H1 (cell line): ENCODE measurements around the gene ERAS. TPM values are rescaled to one million over a fixed set of nuclear protein-coding genes. Genes with fewer than 3 reads are reported as not detected.
A peak's percentile ranks its signal among the peaks of the same experiment; 100 is the strongest.

Source experiments
- CTCF ChIA-PET: fragments of 300-600 bp; sonication (Branson Sonifier 250); formaldehyde crosslinking; loops from one replicate; lab custom pipeline; 2021; ENCODE audit not compliant: partially characterized antibody; lab: Charles Lee
- POLR2A ChIA-PET: fragments of 300-600 bp; sonication (Branson Sonifier 250); formaldehyde crosslinking; loops from one replicate; lab custom pipeline; 2021; ENCODE audit warnings: inconsistent platforms; ENCODE audit not compliant: partially characterized antibody; lab: Charles Lee
- DNase-seq, 2 experiments: peaks; one replicate each; pipeline versions ENCODE4 v3.0.0 to v3.0.0-alpha.2; 2010 to 2022; ENCODE audit warnings: low spot score in 2 of 2, low read depth in 1 of 2, mixed read lengths in 1 of 2
- FAIRE-seq: peaks from 2 replicates; lab custom pipeline; 2011; peaks lifted over from hg19 to GRCh38; lab: Jason Lieb, UNC
- H2AFZ ChIP-seq: 2 replicates; pipeline ENCODE4 v1.8.1; 2012; ENCODE audit warnings: low read length, inconsistent platforms
- H2AK5ac ChIP-seq: 2 replicates; pipeline ENCODE4 v1.6.1; 2013; ENCODE audit warnings: low read depth, low read length
- H2BK120ac ChIP-seq: replicated peaks from 2 replicates; pipeline ENCODE3; 2013; ENCODE audit warnings: low read depth, low read length, inconsistent platforms
- H2BK12ac ChIP-seq: 2 replicates; pipeline ENCODE4 v1.6.1; 2013; ENCODE audit warnings: low read depth, low read length
- H2BK15ac ChIP-seq: 2 replicates; pipeline ENCODE4 v1.6.1; 2013; ENCODE audit warnings: low read length
- H2BK20ac ChIP-seq: 2 replicates; pipeline ENCODE4 v1.6.1; 2013; ENCODE audit warnings: low read length
- H2BK5ac ChIP-seq: 2 replicates; pipeline ENCODE4 v1.6.1; 2013; ENCODE audit warnings: low read depth, low read length
- H3K14ac ChIP-seq: 2 replicates; pipeline ENCODE4 v1.6.1; 2013; ENCODE audit warnings: inconsistent platforms; ENCODE audit not compliant: insufficient read length
- H3K18ac ChIP-seq: 2 replicates; pipeline ENCODE4 v1.6.1; 2013; ENCODE audit warnings: low read length; ENCODE audit errors: extremely low read depth
- H3K23ac ChIP-seq: 2 replicates; pipeline ENCODE4 v1.6.1; 2013; ENCODE audit warnings: inconsistent platforms; ENCODE audit not compliant: insufficient read length
- H3K23me2 ChIP-seq: 2 replicates; pipeline ENCODE4 v1.6.1; 2013; ENCODE audit warnings: low read depth, low read length
- H3K27ac ChIP-seq: 2 replicates; pipeline ENCODE4 v1.6.1; 2011; ENCODE audit warnings: low read depth, low read length, inconsistent platforms
- H3K27me3 ChIP-seq, 4 experiments: replicated peaks in 1 of 4; 1 replicate in 1 of 4; 2 replicates in 3 of 4; pipeline versions ENCODE4 v1.6.1 to v1.8.1; 2011 to 2013; ENCODE audit warnings: low read length in 3 of 4, mild to moderate bottlenecking in 3 of 4, inconsistent platforms in 2 of 4, mixed read lengths in 2 of 4, moderate library complexity in 1 of 4; ENCODE audit not compliant: control insufficient read depth in 3 of 4, insufficient read depth in 3 of 4; ENCODE audit errors: extremely low read depth in 1 of 4
- H3K36me3 ChIP-seq, 4 experiments: 2 replicates each; pipeline versions ENCODE4 v1.6.1 to v1.8.1; 2011 to 2013; ENCODE audit warnings: mild to moderate bottlenecking in 4 of 4, low read length in 3 of 4, moderate library complexity in 2 of 4, control low read depth in 1 of 4, inconsistent platforms in 1 of 4; ENCODE audit not compliant: insufficient read depth in 4 of 4, control insufficient read depth in 2 of 4
- H3K4ac ChIP-seq: replicated peaks from 2 replicates; pipeline ENCODE3; 2013; ENCODE audit warnings: low read length, low read depth, mixed read lengths, inconsistent platforms; ENCODE audit not compliant: insufficient read length
- H3K4me1 ChIP-seq, 4 experiments: replicated peaks in 1 of 4; 1 replicate in 1 of 4; 2 replicates in 3 of 4; pipeline versions ENCODE4 v1.6.1 to v1.8.1; 2011 to 2013; ENCODE audit warnings: low read length in 3 of 4, inconsistent platforms in 2 of 4, mixed read lengths in 1 of 4; ENCODE audit not compliant: insufficient read depth in 4 of 4, control insufficient read depth in 3 of 4
- H3K4me2 ChIP-seq, 2 experiments: 2 replicates each; pipeline versions ENCODE4 v1.6.1 to v1.8.1; 2011 to 2013; ENCODE audit warnings: low read depth in 2 of 2, low read length in 2 of 2, control low read depth in 1 of 2, inconsistent platforms in 1 of 2, mild to moderate bottlenecking in 1 of 2; ENCODE audit not compliant: insufficient read depth in 1 of 2
- H3K4me3 ChIP-seq, 4 experiments: fragments of 200-600, 300-600 bp in 1 of 4; sonication (generic), shearing (Covaris generic), sonication (Bioruptor Twin) in 1 of 4; 2 replicates each; pipeline versions ENCODE4 v1.5.1 to v1.8.1; 2011 to 2016; ENCODE audit warnings: low read length in 4 of 4, low read depth in 3 of 4, control low read depth in 2 of 4, inconsistent platforms in 2 of 4, mild to moderate bottlenecking in 2 of 4, mixed read lengths in 1 of 4, moderate library complexity in 1 of 4; ENCODE audit not compliant: insufficient read depth in 2 of 4; ENCODE audit errors: extremely low read depth in 1 of 4
- H3K56ac ChIP-seq: replicated peaks from 2 replicates; pipeline ENCODE3; 2013; ENCODE audit warnings: low read depth, mild to moderate bottlenecking, mixed read lengths, low read length, inconsistent platforms; ENCODE audit not compliant: insufficient read length
- H3K79me1 ChIP-seq: 2 replicates; pipeline ENCODE4 v1.6.1; 2013; ENCODE audit warnings: low read depth, low read length, control low read depth
- H3K79me2 ChIP-seq, 2 experiments: 2 replicates each; pipeline versions ENCODE4 v1.6.1 to v1.8.1; 2012 to 2013; ENCODE audit warnings: low read length in 2 of 2, mild to moderate bottlenecking in 2 of 2, inconsistent platforms in 1 of 2; ENCODE audit not compliant: insufficient read depth in 2 of 2, control insufficient read depth in 1 of 2
- H3K9ac ChIP-seq, 4 experiments: replicated peaks in 1 of 4; 1 replicate in 1 of 4; 2 replicates in 3 of 4; pipeline versions ENCODE4 v1.6.1 to v1.8.1; 2011 to 2013; ENCODE audit warnings: low read depth in 3 of 4, low read length in 3 of 4, control low read depth in 2 of 4, mild to moderate bottlenecking in 2 of 4, moderate library complexity in 2 of 4, inconsistent platforms in 1 of 4; ENCODE audit errors: extremely low read depth in 1 of 4
- H3K9me3 ChIP-seq, 2 experiments: 2 replicates each; pipeline versions ENCODE4 v1.6.1 to v1.8.1; 2012 to 2013; ENCODE audit warnings: mild to moderate bottlenecking in 2 of 2, moderate library complexity in 2 of 2, control low read depth in 1 of 2, inconsistent platforms in 1 of 2, low read depth in 1 of 2, low read length in 1 of 2, mixed read lengths in 1 of 2; ENCODE audit not compliant: insufficient read depth in 2 of 2
- H4K20me1 ChIP-seq, 2 experiments: replicated peaks in 1 of 2; 2 replicates each; pipeline versions ENCODE3 to v1.8.1; 2011 to 2013; ENCODE audit warnings: inconsistent platforms in 2 of 2, low read length in 2 of 2, mild to moderate bottlenecking in 1 of 2; ENCODE audit not compliant: insufficient read depth in 2 of 2, control insufficient read depth in 1 of 2
- H4K5ac ChIP-seq: 2 replicates; pipeline ENCODE4 v1.6.1; 2013; ENCODE audit warnings: low read length, low read depth, mixed read lengths, inconsistent platforms; ENCODE audit not compliant: insufficient read length
- H4K8ac ChIP-seq: 2 replicates; pipeline ENCODE4 v1.8.0; 2013; ENCODE audit warnings: mild to moderate bottlenecking, moderate library complexity, low read length, inconsistent platforms; ENCODE audit not compliant: insufficient read depth; ENCODE audit errors: extremely low read depth
- H4K91ac ChIP-seq: replicated peaks from 2 replicates; pipeline ENCODE3; 2013; ENCODE audit warnings: low read length, mixed read lengths, inconsistent platforms; ENCODE audit not compliant: insufficient read length
- BACH1 ChIP-seq: IDR thresholded peaks from 2 replicates; pipeline ENCODE4 v1.6.1; 2012; ENCODE audit warnings: low read length, improper control_type of control experiment
- CTCF ChIP-seq, 3 experiments: IDR thresholded peaks; 1 replicate in 2 of 3; 2 replicates in 1 of 3; pipeline versions ENCODE4 v1.5.1 to v1.6.1; 2011; ENCODE audit warnings: low read length in 3 of 3, mild to moderate bottlenecking in 3 of 3, inconsistent platforms in 2 of 3, low read depth in 1 of 3, moderate library complexity in 1 of 3; ENCODE audit not compliant: insufficient read depth in 1 of 3; ENCODE audit errors: control extremely low read depth in 1 of 3
- KDM4A ChIP-seq: IDR thresholded peaks from one replicate; pipeline ENCODE4 v1.7.1; 2012; ENCODE audit warnings: low read depth, mild to moderate bottlenecking, moderate library complexity, low read length, inconsistent platforms; ENCODE audit not compliant: severe bottlenecking
- SIX5 ChIP-seq: IDR thresholded peaks from 2 replicates; pipeline ENCODE4 v1.6.1; 2011; ENCODE audit warnings: mild to moderate bottlenecking, low read depth, low read length
- WGBS, 2 experiments: shearing (Covaris generic) in 1 of 2; methylation state at CpG; one replicate each; pipeline versions ENCODE4 v1.1.6 to v1.1.7; 2013 to 2015; ENCODE audit warnings: low lambda C conversion rate in 2 of 2, mixed read lengths in 2 of 2, inconsistent platforms in 1 of 2, low coverage in 1 of 2, missing lambda C conversion rate in 1 of 2; ENCODE audit not compliant: insufficient replicate concordance in 2 of 2, insufficient coverage in 1 of 2, insufficient read length in 1 of 2; ENCODE audit errors: extremely low coverage in 1 of 2, missing lambda C conversion rate in 1 of 2; 5-methylcytosine and 5-hydroxymethylcytosine counted together
- polyA plus RNA-seq, 7 experiments: library from polyadenylated mRNA; depleted of rRNA in 3 of 7; stranded (reverse) in 5 of 7; unstranded in 2 of 7; fragments of >200 nt in 5 of 7; fragments of 200-250 nt in 2 of 7; gene quantifications; 1 replicate in 5 of 7; 2 replicates in 1 of 7; 4 replicates in 1 of 7; pipeline versions ENCODE4 v1.2.1 to v1.2.3, GENCODE V29; 2011 to 2013; ENCODE audit warnings: missing spikeins in 2 of 7, mixed read lengths in 2 of 7
- total RNA-seq: library from RNA; stranded (reverse); fragmentation: NEBNext Ultra II Directional; extraction: Animal tissue kit (Norgen Biotek cat#: 25700); gene quantifications from 2 replicates; pipeline ENCODE4 v1.2.1, GENCODE V29; 2021

The ERAS gene
- total and polyA plus RNA-seq, 2 of the 8 experiments (the other 6 are each of a cell fraction or from before 2014, with no cell fraction given), result 0.70 TPM; not detected in 1

GRCh38 chrX:48776818-48777439 lies 49.4 kb upstream of the ERAS start:
- Histone ChIP-seq H3K9me3 (no peaks in the 10 kb centered on the region), H4K5ac (no peak overlapping the region), H3K14ac (no peak overlapping the region), H4K20me1 (no peaks in the 10 kb centered on the region), H3K27ac (no peak overlapping the region), H3K79me1 (no peaks in the 10 kb centered on the region), H2BK15ac (no peak overlapping the region), H3K56ac (no peak overlapping the region), H4K91ac (no peak overlapping the region), H3K4me1 (no peaks in the 10 kb centered on the region), H3K23ac (no peak overlapping the region), H2BK12ac (no peak overlapping the region), H3K18ac (no peak overlapping the region), H2AFZ (no peak overlapping the region), H4K8ac (no peak overlapping the region), H3K4me3 (no peak overlapping the region), H3K9ac (no peak overlapping the region), H2BK5ac (no peak overlapping the region), H3K27me3 (no peaks in the 10 kb centered on the region), H3K79me2 (no peaks in the 10 kb centered on the region), H2BK20ac (no peak overlapping the region), H3K36me3 (no peaks in the 10 kb centered on the region), H3K23me2 (no peaks in the 10 kb centered on the region), H3K4ac (no peak overlapping the region), H3K4me2 (no peak overlapping the region), H2BK120ac (no peak overlapping the region), H2AK5ac (no peak overlapping the region)
- ChIA-PET CTCF (interaction anchor here (0.9 kb wide), 1 partner anchor 169 kb away, joined by 3 read pairs; no protein-coding TSS in a partner anchor), POLR2A (interaction anchor here (1.2 kb wide), 1 partner anchor 8 kb away, joined by 3 read pairs; no protein-coding TSS in a partner anchor)
- no peak for DNase-seq
- peak; percentile 83 for FAIRE-seq
- 95% methylated on average over 12 of the region's 13 CpGs; no CpG with 5 or more reads in 1 of the 2 experiments for WGBS, 2 experiments
- TF ChIP-seq BACH1, result no peak
- TF ChIP-seq CTCF (IDR thresholded peaks at IDR 0.05; ENCODE audit: control extremely low read depth in 1 of 3, insufficient read depth in 1 of 3, low read depth in 1 of 3, low read length in 3 of 3), result no peak
- no peak for TF ChIP-seq SIX5
- TF ChIP-seq KDM4A, result no peak
